HG03280 (cell line): ENCODE data around the gene CUL2.
"Not testable (repeated sequence)": the region's sequence is repeated elsewhere in the genome, so short reads cannot be mapped to it uniquely, and the experiment has no call there.

Source experiments
- ATAC-seq: cut with Tn5 transposase; IDR thresholded peaks from one replicate; pipeline ENCODE4 v1.9.1; 2021; ENCODE audit warnings: mild to moderate bottlenecking, moderate library complexity; ENCODE audit not compliant: unreplicated experiment

The CUL2 gene

GRCh38 chr10:35025916-35026315 lies 64.2 kb downstream of the CUL2 start:
- ATAC-seq = no peak

DNA sequence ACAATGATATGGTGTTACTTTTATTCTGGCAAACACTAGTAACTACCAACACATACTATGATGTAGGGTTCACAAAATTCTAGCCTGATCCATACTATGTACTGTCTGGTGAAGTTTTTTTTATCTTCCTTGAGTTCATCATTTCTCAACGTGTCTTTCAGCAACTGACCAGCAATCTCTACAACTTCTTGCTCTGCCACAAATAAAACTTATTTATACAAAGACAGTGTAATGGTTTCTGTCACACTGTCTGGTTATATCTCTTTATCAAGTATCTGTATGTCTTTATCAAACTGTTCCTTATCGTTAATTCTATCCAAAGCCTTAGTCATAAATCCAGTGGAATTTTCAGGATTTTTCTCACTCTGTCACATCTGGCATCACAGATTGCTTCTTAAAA lies 69.7 kb downstream of the CUL2 start:
- no peak for ATAC-seq

- no peak for ATAC-seq
Measured at GRCh38 chr10:35019041-35020024, 70.8 kb downstream of the CUL2 start.

- no peak for ATAC-seq
Measured at GRCh38 chr10:35017608-35018007, 72.5 kb downstream of the CUL2 start.

GRCh38 chr10:35015843-35016408 lies 74.2 kb downstream of the CUL2 start:
- no peak for ATAC-seq

DNA sequence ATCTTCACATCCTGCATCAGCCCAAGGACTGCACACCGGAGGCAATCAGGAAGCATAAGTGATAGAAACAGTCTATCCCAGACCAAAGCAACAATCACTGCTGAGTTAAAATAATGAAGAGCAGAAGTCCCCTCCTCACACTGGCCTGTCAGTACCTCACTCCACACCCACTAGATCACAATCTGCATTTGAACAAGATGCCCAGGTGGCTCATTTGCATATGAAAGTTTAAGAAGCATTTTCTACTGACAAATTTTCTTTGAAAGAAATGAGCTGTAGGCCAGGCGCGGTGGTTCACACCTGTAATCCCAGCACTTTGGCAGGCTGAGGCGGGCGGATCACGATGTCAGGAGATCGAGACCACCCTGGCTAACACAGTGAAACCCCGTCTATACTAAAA lies 77.4 kb downstream of the CUL2 start:
- ATAC-seq = no peak

GRCh38 chr10:35011771-35012191 lies 78.4 kb downstream of the CUL2 start:
- no peak for ATAC-seq

DNA sequence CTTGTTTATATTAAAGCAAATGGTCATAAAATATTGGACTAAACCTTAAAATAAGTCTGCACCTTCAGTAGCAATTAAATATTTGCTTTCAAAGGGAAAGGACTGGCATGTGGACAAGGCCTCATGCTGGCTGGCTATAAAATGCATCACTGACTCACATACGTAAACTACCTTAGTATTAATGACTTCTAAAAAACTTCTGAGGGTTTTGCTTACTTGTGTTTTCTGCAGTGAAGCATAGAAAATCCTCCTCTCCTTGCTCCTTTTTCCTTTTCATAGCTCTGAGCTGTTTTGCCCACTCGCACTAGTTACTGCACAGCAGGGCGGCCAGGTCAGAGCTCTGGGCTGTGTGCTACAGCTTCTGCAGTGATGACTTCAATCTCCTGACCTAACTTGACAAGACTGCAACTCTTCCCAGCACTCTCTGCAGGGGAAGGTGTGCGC lies 82.3 kb downstream of the CUL2 start:
- ATAC-seq = no peak

GRCh38 chr10:35006836-35007235 lies 83.3 kb downstream of the CUL2 start:
- ATAC-seq = no peak

- no peak for ATAC-seq
Measured at GRCh38 chr10:35005868-35006267, 84.3 kb downstream of the CUL2 start.

- ATAC-seq = no peak
Measured at GRCh38 chr10:35004651-35005050, 85.5 kb downstream of the CUL2 start.

GRCh38 chr10:35003906-35004305 lies 86.2 kb downstream of the CUL2 start:
- ATAC-seq = no peak

DNA sequence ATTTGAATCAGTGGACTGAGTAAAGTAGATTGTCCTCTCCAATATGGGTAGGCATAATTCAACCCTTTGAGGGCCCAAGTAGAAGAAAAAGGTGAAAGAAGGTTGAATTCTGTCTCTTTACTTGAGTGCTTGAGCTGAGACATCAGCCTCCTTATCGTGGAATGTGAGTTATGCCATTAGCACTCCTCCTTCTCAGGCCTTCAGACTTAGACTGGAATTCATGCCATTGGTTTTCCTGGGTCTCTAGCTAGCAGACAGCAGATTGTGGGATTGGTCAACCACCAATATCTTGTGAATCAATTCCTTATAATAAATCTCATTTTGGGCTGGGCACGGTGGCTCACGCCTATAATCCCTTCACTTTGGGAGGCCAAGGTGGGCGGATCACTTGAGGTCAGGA lies 89.2 kb downstream of the CUL2 start:
- ATAC-seq = no peak

- ATAC-seq = no peak
Measured at GRCh38 chr10:34999532-34999931, 90.6 kb downstream of the CUL2 start.

GRCh38 chr10:34998940-34999339 lies 91.2 kb downstream of the CUL2 start:
- no peak for ATAC-seq

GRCh38 chr10:34996843-34997242 lies 93.3 kb downstream of the CUL2 start:
- ATAC-seq = no peak

GRCh38 chr10:34995925-34996324 lies 94.2 kb downstream of the CUL2 start:
- no peak for ATAC-seq

DNA sequence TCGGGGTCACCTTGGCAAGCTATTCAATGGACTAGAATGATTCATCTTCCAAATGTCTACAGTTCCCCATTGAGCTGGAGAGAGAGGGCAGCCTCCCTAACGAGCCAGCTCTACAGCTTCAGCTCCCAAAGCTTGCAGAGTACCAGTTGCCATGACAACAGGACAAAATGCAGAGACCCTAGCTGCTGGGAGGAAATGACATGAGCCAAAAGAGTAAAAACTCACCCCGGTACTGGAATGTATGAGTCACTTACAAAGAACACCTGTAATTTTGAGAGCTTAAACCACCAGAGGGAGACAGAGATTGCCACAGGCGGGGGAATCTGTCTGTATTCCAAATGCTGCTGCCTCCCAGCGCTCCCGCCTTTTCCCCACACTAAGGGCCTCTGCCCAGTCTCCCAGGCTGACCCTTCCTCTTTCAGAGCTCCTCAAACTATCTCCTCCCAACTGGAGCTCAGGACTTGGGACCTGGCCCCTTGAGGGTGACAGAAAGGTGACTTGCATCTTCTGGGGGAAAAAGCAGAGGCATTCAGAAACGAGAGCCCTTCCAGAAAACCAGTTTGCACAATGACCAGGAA lies 95.5 kb downstream of the CUL2 start:
- ATAC-seq = peak; percentile 92

DNA sequence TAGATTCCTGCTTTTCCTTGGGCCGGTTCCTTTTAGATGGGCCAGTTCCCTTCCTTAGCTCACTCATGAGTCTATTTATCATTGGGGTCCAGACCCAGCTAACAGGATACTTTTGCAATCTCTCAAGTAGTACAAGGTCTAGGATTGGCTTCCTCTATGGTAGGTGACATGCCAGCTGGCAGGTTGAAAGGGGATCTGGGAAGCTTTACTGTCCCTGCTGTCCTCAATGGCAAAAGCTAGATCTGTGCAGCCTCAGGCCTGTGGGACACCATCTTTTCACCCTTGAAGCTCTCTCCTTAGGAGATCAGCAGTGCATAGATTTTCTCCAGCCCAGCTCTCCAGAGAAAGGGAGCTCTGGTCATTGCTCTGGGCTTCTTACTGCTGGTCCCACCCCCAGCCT lies 96.4 kb downstream of the CUL2 start:
- no peak for ATAC-seq

- not testable (repeated sequence) for ATAC-seq
Measured at GRCh38 chr10:34991117-34991516, 99.0 kb downstream of the CUL2 start.

DNA sequence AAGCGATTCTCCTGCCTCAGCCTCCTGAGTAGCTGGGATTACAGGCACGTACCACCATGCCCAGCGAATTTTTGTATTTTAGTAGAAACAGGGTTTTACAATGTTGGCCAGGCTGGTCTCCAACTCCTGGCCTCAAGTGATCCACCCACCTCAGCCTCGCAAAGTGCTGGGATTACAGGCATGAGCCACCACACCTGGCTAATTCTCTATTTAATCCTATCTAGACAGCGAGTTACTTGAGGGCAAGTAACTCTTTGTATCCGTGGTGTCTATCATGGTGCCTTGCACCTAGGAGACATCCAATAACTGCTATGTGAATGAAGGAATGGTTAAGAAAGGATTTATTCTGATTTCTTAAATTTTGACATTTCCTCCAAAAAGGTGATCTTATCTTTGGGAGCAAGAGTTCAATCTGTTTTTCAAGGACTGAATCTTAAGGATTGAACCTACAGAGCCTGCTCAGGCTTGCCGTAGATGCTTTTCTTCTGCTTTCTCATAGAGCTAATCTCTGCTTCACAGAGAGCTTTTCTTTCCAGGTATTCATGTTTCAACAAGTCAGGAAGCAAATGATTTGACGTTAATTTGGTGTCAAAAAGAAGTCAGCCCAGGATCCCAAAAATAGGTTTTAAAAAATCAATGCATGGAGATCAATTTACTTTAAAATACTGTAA lies 101.6 kb downstream of the CUL2 start:
- ATAC-seq = no peak
